ENCODE measurements around the gene WDR83. TPM values are rescaled to one million over a fixed set of nuclear protein-coding genes. Genes with fewer than 3 reads are reported as not detected.

The WDR83 gene
- total RNA-seq, 3 donors from 2014 or later = 8.2 to 13.8 (median 10.2) TPM

- intact Hi-C loops (cut with DNase I; ENCODE audit: low total_unique reads) = no loop called here
Observed at GRCh38 chr19:12689012-12689411, 22.4 kb downstream of the WDR83 start.

DNA sequence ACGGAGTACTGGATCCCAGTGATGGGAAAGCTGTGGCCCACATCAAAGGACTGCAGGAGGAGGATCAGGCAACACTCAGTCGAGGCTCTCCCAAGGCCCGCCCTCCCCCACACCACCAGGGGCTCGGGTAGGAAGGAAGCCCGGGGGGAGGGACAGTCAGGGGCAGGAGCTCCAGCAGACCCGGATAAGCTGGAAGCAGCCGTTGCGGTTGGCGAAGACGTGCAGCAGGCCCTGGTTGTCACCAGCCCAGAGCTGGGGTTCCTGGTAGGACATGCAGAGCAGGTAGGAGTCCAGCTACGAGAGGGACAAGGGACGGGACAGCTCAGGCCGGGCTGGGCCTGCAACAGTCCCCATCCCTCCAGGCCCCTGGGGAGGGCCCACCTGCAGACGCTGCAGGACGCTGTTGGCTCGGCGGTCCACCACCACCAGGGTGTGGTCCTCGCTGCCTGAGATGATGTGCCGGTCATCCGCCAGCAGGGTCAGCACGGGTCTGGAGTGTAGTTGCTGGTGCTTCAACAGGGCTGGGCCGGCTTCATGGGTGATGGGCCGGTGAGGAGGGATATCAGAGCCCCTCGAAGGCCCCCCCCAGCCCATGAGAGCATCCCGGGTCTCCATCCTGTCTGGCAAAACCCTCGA lies 23.1 kb downstream of the WDR83 start:
- no peak for DNase-seq (ENCODE audit: low spot score in 2 of 2)
- no peak for TF ChIP-seq CTCF (IDR thresholded peaks at IDR 0.05)
- no peak for TF ChIP-seq POLR2AphosphoS5 (IDR thresholded peaks at IDR 0.05)
- TF ChIP-seq POLR2A (IDR thresholded peaks at IDR 0.05) = no peak
- Histone ChIP-seq H3K9me3 (no peaks in the 10 kb centered on the region), H3K27ac (no peak overlapping the region), H3K4me3 (no peak overlapping the region), H3K27me3 (no peaks in the 10 kb centered on the region), H3K4me1 (no peaks in the 10 kb centered on the region), H3K36me3 (no peaks in the 10 kb centered on the region)
- intact Hi-C loops (cut with DNase I; ENCODE audit: low total_unique reads) = no loop called here

More at GRCh38 chr19:12689012-12689411, 22.4 kb downstream of the WDR83 start:
- no peaks in the 10 kb centered on the region for H3K9me3 ChIP-seq
- TF ChIP-seq POLR2AphosphoS5 (IDR thresholded peaks at IDR 0.05) (no peak), CTCF (IDR thresholded peaks at IDR 0.05) (no peak), POLR2A (IDR thresholded peaks at IDR 0.05) (no peak)
- H3K27me3 ChIP-seq = no peaks in the 10 kb centered on the region
- H3K36me3 ChIP-seq = no peaks in the 10 kb centered on the region
- no peaks in the 10 kb centered on the region for H3K4me1 ChIP-seq
- H3K27ac ChIP-seq = no peak overlapping the region
- no peak for DNase-seq (ENCODE audit: low spot score in 2 of 2)
- no peak overlapping the region for H3K4me3 ChIP-seq

DNA sequence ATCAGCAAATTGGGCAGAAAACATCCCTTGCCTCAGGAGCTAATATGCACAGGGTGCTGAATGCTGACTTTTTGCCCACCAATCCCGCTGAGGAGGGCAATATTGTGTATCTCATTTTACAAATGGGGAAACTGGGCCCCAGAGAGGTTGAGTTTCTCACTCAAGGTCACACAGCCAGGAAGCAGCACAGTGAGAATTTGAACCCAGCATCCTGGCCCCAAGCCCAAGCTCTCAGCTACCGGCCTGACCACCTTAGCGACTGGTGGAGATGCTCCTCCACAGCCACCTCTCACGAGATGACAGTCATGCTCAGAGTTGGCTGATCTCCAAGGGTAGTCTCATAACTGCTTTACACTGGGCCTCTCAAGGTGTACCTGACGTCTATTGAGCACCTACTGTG lies 26.4 kb downstream of the WDR83 start:
- Histone ChIP-seq H3K4me3 (no peak overlapping the region), H3K27ac (no peak overlapping the region), H3K4me1 (peaks cover 4 to 5% of the 10 kb centered on the region in 2 donors), H3K27me3 (no peaks in the 10 kb centered on the region), H3K9me3 (no peaks in the 10 kb centered on the region), H3K36me3 (no peaks in the 10 kb centered on the region)
- DNase-seq (ENCODE audit: low spot score in 2 of 2) = no peak
- TF ChIP-seq POLR2AphosphoS5 (IDR thresholded peaks at IDR 0.05) = no peak
- TF ChIP-seq POLR2A (IDR thresholded peaks at IDR 0.05) = no peak
- TF ChIP-seq CTCF (IDR thresholded peaks at IDR 0.05) = no peak
- intact Hi-C loops (cut with DNase I; ENCODE audit: low total_unique reads) = no loop called here

DNA sequence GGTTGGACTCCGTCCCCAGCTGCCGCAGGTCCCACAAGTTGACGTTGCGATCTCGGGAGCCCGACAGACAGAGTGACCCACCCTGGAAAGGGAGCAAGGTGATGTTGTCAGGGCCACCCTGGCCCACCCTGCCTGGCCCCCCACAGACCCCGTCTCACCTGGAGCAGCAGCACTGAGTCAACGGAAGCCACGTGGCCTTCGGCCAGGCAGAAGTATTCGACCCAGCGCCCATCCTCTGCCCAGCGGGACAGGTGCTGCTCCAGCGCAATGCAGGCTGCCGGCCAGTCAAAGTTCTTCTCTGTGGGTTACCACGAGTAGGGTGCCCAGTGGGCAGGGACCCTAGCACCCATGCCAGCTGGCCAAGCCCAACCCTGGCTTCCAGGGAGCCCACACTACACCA lies 28.0 kb downstream of the WDR83 start:
- H3K4me1 ChIP-seq = peaks cover 4 to 5% of the 10 kb centered on the region in 2 donors
- H3K9me3 ChIP-seq = no peaks in the 10 kb centered on the region
- H3K27ac ChIP-seq = no peak overlapping the region
- TF ChIP-seq POLR2AphosphoS5 (IDR thresholded peaks at IDR 0.05) = no peak
- TF ChIP-seq POLR2A (IDR thresholded peaks at IDR 0.05) = no peak
- no peak for TF ChIP-seq CTCF (IDR thresholded peaks at IDR 0.05)
- H3K27me3 ChIP-seq = no peaks in the 10 kb centered on the region
- no peak for DNase-seq (ENCODE audit: low spot score in 2 of 2)
- intact Hi-C loops (cut with DNase I; ENCODE audit: low total_unique reads) = no loop called here
- H3K36me3 ChIP-seq = no peaks in the 10 kb centered on the region
- no peak overlapping the region for H3K4me3 ChIP-seq

DNA sequence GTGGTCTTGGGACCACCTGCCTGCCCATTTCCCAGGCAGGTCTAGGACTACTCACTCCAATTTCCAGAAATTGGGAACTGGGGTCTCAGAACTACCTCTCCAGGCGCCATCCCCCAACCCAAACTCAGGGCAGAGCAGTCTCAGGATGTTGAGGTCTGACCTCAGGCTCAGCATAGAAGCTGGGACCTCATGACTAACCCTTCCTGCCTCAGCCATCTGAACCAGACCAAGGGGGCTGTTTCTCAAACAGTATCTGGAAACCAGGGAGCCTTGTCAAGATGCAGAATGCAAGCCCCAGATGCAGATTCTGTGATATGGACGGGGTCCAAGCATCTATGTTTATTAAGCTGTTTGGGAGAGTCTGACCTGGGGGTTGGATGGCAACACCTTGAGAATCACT lies 28.5 kb downstream of the WDR83 start:
- TF ChIP-seq CTCF (IDR thresholded peaks at IDR 0.05) (no peak), POLR2A (IDR thresholded peaks at IDR 0.05) (no peak), POLR2AphosphoS5 (IDR thresholded peaks at IDR 0.05) (no peak)
- intact Hi-C loops (cut with DNase I; ENCODE audit: low total_unique reads) = no loop called here

More for the DNA sequence above, 28.5 kb downstream of the WDR83 start:
- no peaks in the 10 kb centered on the region for H3K9me3 ChIP-seq
- H3K36me3 ChIP-seq = no peaks in the 10 kb centered on the region
- no peak overlapping the region for H3K27ac ChIP-seq
- no peak for DNase-seq (ENCODE audit: low spot score in 2 of 2)
- no peaks in the 10 kb centered on the region for H3K27me3 ChIP-seq
- H3K4me3 ChIP-seq = peak overlapping the region in 1 of 3 donors; percentile 94
- peaks cover 4 to 5% of the 10 kb centered on the region in 2 donors for H3K4me1 ChIP-seq

Measured in breast epithelium (tissue), 4 donors.